ENCODE measurements around the gene PLEKHA3. TPM values are rescaled to one million over a fixed set of nuclear protein-coding genes. Genes with fewer than 3 reads are reported as not detected.
A peak's percentile ranks its signal among the peaks of the same experiment; 100 is the strongest.

Gene PLEKHA3
- total RNA-seq, 2 experiments from 2014 or later: 20.1 to 20.3 TPM

DNA sequence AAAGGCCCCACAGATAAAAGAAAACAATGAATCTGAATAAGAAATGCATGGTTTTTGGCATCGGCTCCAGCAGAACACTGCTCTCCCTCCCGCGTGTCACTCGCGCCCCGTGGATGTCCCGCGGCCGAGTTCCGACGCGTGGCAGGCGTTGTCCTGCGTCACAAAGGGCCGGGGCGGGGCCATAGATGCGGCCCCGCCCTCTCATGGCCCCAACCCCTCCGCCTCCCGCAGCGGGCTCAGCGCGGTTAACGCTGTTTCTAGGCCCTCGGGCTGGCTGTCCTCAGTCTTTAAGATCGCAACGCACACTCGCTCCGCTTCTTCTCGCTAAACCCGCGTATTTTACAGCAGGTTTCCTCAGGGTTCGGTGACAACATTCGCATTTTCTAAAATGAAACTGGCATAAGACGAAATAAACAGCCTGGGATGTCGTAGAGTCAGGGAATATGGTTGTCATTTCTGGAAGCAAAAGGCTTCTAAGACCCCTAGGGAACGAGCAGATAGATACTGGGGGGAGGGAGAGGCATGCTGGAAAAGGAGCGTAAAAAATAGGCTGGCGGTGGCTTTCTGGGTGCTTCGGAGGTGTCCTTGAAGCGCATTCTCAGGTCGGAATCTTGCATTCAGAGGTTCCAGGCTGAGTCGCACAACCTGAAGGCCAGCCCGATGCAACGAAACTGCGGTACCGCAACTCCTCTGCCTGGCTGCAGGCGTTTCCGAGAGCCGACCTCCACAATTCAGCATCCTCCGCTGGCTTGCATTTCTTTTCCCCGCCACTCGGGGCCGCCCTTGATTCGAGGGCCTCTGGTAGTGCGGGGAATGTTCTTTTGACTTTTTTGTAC, 1.6 kb upstream of the PLEKHA3 start, which contains the start of gene FKBP7:
FKBP7 (minus strand) TSS at position 162 of the 836 bp plus-strand sequence; CDS start at position 61, 101 bp downstream.
- TF ChIP-seq, protein P1, sequence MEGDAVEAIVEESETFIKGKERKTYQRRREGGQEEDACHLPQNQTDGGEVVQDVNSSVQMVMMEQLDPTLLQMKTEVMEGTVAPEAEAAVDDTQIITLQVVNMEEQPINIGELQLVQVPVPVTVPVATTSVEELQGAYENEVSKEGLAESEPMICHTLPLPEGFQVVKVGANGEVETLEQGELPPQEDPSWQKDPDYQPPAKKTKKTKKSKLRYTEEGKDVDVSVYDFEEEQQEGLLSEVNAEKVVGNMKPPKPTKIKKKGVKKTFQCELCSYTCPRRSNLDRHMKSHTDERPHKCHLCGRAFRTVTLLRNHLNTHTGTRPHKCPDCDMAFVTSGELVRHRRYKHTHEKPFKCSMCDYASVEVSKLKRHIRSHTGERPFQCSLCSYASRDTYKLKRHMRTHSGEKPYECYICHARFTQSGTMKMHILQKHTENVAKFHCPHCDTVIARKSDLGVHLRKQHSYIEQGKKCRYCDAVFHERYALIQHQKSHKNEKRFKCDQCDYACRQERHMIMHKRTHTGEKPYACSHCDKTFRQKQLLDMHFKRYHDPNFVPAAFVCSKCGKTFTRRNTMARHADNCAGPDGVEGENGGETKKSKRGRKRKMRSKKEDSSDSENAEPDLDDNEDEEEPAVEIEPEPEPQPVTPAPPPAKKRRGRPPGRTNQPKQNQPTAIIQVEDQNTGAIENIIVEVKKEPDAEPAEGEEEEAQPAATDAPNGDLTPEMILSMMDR (IDR thresholded peaks at IDR 0.05): peak; percentile 81
- Mint-ChIP-seq H3K9me3 (no peaks in the 10 kb centered on the region), H3K27me3 (no peaks in the 10 kb centered on the region), H3K36me3 (ENCODE audit: low read depth) (peaks cover 10% of the 10 kb centered on the region), H3K27ac (peak within 1 kb of the TSS; percentile 91), H3K4me3 (peak within 1 kb of the TSS; percentile 96), H3K4me1 (ENCODE audit: low read depth) (peaks cover 46% of the 10 kb centered on the region)
- peak within 1 kb of the TSS; percentile 76 to 83 for H3K27ac ChIP-seq (ENCODE audit: low read depth in 1 of 2, low read length in 2 of 2)
- peak within 1 kb of the TSS; percentile 66 for H3K4me3 ChIP-seq (ENCODE audit: low read length)
- no peaks in the 10 kb centered on the region for H3K36me3 ChIP-seq (ENCODE audit: insufficient read depth, low read length)
- no peaks in the 10 kb centered on the region for H3K27me3 ChIP-seq (ENCODE audit: control insufficient read depth in 1 of 2, insufficient read depth in 2 of 2, low read length in 2 of 2)
- peak; percentile 82 for ATAC-seq (ENCODE audit: poor library complexity)
- H3K4me1 ChIP-seq (ENCODE audit: insufficient read depth, low read length): peaks cover 42% of the 10 kb centered on the region
- DNase-seq: peak; percentile 74 to 95 (median 82)
- ChIA-PET CTCF (interaction anchor here (1.5 to 2.3 kb wide), 2 partner anchors 28 to 38 kb away, joined by 3 to 10 read pairs; partner anchors contain the start of genes PJVK and PRKRA), POLR2A (interaction anchor here (0.7 to 3.2 kb wide), 3 partner anchors 20 to 28 kb away, joined by 3 to 38 read pairs (median 5); partner anchors contain the start of genes PJVK and PRKRA)
- H3K9me3 ChIP-seq (ENCODE audit: control insufficient read depth in 1 of 2, insufficient read depth in 1 of 2, low read length in 2 of 2): no peaks in the 10 kb centered on the region
- intact Hi-C loops (cut with DNase I, micrococcal nuclease): loop anchor here in 1 of 2 experiments (2.0 kb wide), 2 partner anchors 28 to 44 kb away; partner anchors contain the start of genes PJVK and PRKRA

DNA sequence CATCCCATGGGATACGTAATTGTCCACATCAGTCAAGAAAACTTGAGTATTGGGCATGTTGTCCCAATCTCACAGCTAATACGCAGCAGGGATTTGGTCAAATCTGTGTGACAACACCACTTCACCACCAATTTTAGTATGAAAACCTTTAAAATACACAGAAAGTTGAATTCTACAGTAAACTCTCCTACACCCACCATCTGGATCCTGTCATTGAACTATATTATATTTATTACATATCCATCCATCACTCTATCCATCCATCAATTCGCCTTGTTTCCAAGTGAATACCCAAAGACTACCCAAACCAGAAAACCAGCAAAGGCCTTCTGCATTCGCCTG, 1.0 kb upstream of the PLEKHA3 start:
- no peak for ATAC-seq (ENCODE audit: poor library complexity)
- Mint-ChIP-seq H3K27ac (peak overlapping the region; percentile 91), H3K36me3 (ENCODE audit: low read depth) (peaks cover 10% of the 10 kb centered on the region), H3K4me3 (peak overlapping the region; percentile 96), H3K4me1 (ENCODE audit: low read depth) (peaks cover 52% of the 10 kb centered on the region), H3K9me3 (no peaks in the 10 kb centered on the region), H3K27me3 (no peaks in the 10 kb centered on the region)
- Histone ChIP-seq H3K36me3 (ENCODE audit: insufficient read depth, low read length) (no peaks in the 10 kb centered on the region), H3K4me1 (ENCODE audit: insufficient read depth, low read length) (peaks cover 44% of the 10 kb centered on the region), H3K4me3 (ENCODE audit: low read length) (peak overlapping the region; percentile 66), H3K27ac (ENCODE audit: low read depth in 1 of 2, low read length in 2 of 2) (peak overlapping the region; percentile 76 to 83), H3K9me3 (ENCODE audit: control insufficient read depth in 1 of 2, insufficient read depth in 1 of 2, low read length in 2 of 2) (no peaks in the 10 kb centered on the region), H3K27me3 (ENCODE audit: control insufficient read depth in 1 of 2, insufficient read depth in 2 of 2, low read length in 2 of 2) (no peaks in the 10 kb centered on the region)
- TF ChIP-seq, protein P1 (IDR thresholded peaks at IDR 0.05): no peak
- DNase-seq: peak in 1 of 14 experiments; percentile 22
- ChIA-PET POLR2A (interaction anchor here (0.9 to 3.2 kb wide), 4 partner anchors 14 to 44 kb away, joined by 3 to 38 read pairs (median 4); partner anchors contain the start of genes PJVK and PRKRA), CTCF (interaction anchor here (1.5 to 2.3 kb wide), 2 partner anchors 28 to 37 kb away, joined by 3 to 10 read pairs; partner anchors contain the start of genes PJVK and PRKRA)
- intact Hi-C loops (cut with DNase I, micrococcal nuclease): loop anchor here in 1 of 2 experiments (2.0 kb wide), 2 partner anchors 28 to 44 kb away; partner anchors contain the start of genes PJVK and PRKRA

GRCh38 chr2:178479758-178480226, 465 bp upstream of the PLEKHA3 start:
- Mint-ChIP-seq H3K4me3 (peak overlapping the region; percentile 96), H3K9me3 (no peaks in the 10 kb centered on the region), H3K27me3 (no peaks in the 10 kb centered on the region), H3K36me3 (ENCODE audit: low read depth) (peaks cover 10% of the 10 kb centered on the region), H3K4me1 (ENCODE audit: low read depth) (peaks cover 57% of the 10 kb centered on the region), H3K27ac (peak overlapping the region; percentile 91)
- peak overlapping the region; percentile 74 for H3K4me3 ChIP-seq (ENCODE audit: low read length)
- no peak for ATAC-seq (ENCODE audit: poor library complexity)
- H3K27ac ChIP-seq (ENCODE audit: low read depth in 1 of 2, low read length in 2 of 2): peak overlapping the region; percentile 43 to 74
- TF ChIP-seq, protein P1 (IDR thresholded peaks at IDR 0.05): no peak
- peaks cover 49% of the 10 kb centered on the region for H3K4me1 ChIP-seq (ENCODE audit: insufficient read depth, low read length)
- no peak for DNase-seq
- no peaks in the 10 kb centered on the region for H3K36me3 ChIP-seq (ENCODE audit: insufficient read depth, low read length)
- H3K27me3 ChIP-seq (ENCODE audit: control insufficient read depth in 1 of 2, insufficient read depth in 2 of 2, low read length in 2 of 2): no peaks in the 10 kb centered on the region
- intact Hi-C loops (cut with DNase I, micrococcal nuclease): loop anchor here (2.0 to 5.0 kb wide), 3 partner anchors 29 to 43 kb away; partner anchors contain the start of genes PJVK (in 1 of the 2) and PRKRA (in 1 of the 2)
- no peaks in the 10 kb centered on the region for H3K9me3 ChIP-seq (ENCODE audit: control insufficient read depth in 1 of 2, insufficient read depth in 1 of 2, low read length in 2 of 2)
- ChIA-PET POLR2A (interaction anchor here (0.5 to 3.2 kb wide), 5 partner anchors 14 to 783 kb away, joined by 3 to 38 read pairs (median 3); partner anchors contain the start of genes PJVK and PRKRA), CTCF (interaction anchor here (1.5 to 2.3 kb wide), 2 partner anchors 29 to 37 kb away, joined by 3 to 10 read pairs; partner anchors contain the start of genes PJVK and PRKRA)
